Measurements from ENCODE around the gene ADPRHL1. TPM values are rescaled to one million over a fixed set of nuclear protein-coding genes. Genes with fewer than 3 reads are reported as not detected.
"Not testable (repeated sequence)": the region's sequence is repeated elsewhere in the genome, so short reads cannot be mapped to it uniquely, and the experiment has no call there.

Gene ADPRHL1
- total RNA-seq, 1 experiment from 2014 or later: 1.5 TPM

DNA sequence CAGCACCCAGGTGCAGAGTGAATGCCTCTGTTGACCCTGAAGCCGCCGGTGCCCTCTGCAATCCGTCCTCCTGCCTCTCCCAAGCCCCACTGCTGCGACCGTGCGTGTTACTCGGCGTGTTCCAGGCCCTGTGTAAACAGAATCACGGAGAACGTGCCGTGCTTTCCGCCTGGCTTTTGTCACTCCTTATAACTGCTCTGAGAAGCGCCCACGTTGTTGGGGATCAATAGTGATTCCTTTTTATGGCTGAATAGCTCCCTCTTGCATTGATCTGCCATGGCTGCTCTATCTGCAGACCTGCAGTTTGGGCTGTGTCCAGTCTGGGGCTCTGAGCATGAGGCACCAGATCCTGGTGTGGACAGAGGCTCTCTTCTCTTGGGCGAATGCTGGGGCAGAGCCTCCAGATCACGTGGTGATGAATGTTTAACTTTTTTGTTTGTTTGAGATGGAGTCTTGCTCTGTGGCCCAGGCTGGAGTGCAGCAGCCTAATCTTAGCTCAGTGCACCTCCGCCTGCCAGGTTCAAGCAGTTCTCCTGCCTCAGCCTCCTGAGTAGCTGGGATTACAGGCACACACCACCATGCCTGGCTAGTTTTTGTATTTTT is 15.8 kb downstream of the ADPRHL1 start:
- Mint-ChIP-seq H3K4me3 (no peak overlapping the region), H3K9me3 (0 out of 2 replicates have a peak, but pooled peaks cover 2% of the 10 kb centered on the region), H3K27ac (no peak overlapping the region), H3K4me1 (no peaks in the 10 kb centered on the region), H3K27me3 (ENCODE audit: low read depth) (no peaks in the 10 kb centered on the region), H3K36me3 (peaks cover 2% of the 10 kb centered on the region)
- ChIA-PET POLR2A (no interaction called here), CTCF (interaction anchor here (0.8 kb wide), 1 partner anchor 14 kb away, joined by 3 read pairs; no protein-coding TSS in a partner anchor)
- DNase-seq (ENCODE audit: low spot score) (no peak), ATAC-seq (peak; percentile 24; the same call in 1 of the 2 replicates)
- TF ChIP-seq TEAD1 (CRISPR knock-in tag; IDR thresholded peaks at IDR 0.05) (no peak), ZNF416 (CRISPR knock-in tag; IDR thresholded peaks at IDR 0.05) (no peak), ZNF232 (CRISPR knock-in tag; IDR thresholded peaks at IDR 0.05) (no peak), CREB1 (CRISPR knock-in tag; IDR thresholded peaks at IDR 0.05) (no peak), ESRRA (CRISPR knock-in tag; IDR thresholded peaks at IDR 0.05; ENCODE audit: borderline replicate concordance) (no peak), NR3C1 (CRISPR knock-in tag; conservative IDR thresholded peaks at IDR 0.05; ENCODE audit: low read depth) (no peak), ZNF219 (CRISPR knock-in tag; IDR thresholded peaks at IDR 0.05; ENCODE audit: borderline replicate concordance) (no peak), MXD4 (CRISPR knock-in tag; IDR thresholded peaks at IDR 0.05; ENCODE audit: borderline replicate concordance) (no peak), CBFB (CRISPR knock-in tag; IDR thresholded peaks at IDR 0.05; ENCODE audit: low read depth) (no peak), GABPB1 (CRISPR knock-in tag; IDR thresholded peaks at IDR 0.05) (no peak), GTF2I (CRISPR knock-in tag; conservative IDR thresholded peaks at IDR 0.05) (no peak), JAZF1 (CRISPR knock-in tag; IDR thresholded peaks at IDR 0.05) (no peak), TCF7 (CRISPR knock-in tag; IDR thresholded peaks at IDR 0.05; ENCODE audit: low read depth) (no peak)
- TF ChIP-seq, protein P1, sequence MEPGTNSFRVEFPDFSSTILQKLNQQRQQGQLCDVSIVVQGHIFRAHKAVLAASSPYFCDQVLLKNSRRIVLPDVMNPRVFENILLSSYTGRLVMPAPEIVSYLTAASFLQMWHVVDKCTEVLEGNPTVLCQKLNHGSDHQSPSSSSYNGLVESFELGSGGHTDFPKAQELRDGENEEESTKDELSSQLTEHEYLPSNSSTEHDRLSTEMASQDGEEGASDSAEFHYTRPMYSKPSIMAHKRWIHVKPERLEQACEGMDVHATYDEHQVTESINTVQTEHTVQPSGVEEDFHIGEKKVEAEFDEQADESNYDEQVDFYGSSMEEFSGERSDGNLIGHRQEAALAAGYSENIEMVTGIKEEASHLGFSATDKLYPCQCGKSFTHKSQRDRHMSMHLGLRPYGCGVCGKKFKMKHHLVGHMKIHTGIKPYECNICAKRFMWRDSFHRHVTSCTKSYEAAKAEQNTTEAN (CRISPR knock-in tag; IDR thresholded peaks at IDR 0.05): no peak
- TF ChIP-seq, protein P2, sequence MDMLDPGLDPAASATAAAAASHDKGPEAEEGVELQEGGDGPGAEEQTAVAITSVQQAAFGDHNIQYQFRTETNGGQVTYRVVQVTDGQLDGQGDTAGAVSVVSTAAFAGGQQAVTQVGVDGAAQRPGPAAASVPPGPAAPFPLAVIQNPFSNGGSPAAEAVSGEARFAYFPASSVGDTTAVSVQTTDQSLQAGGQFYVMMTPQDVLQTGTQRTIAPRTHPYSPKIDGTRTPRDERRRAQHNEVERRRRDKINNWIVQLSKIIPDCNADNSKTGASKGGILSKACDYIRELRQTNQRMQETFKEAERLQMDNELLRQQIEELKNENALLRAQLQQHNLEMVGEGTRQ (CRISPR knock-in tag; IDR thresholded peaks at IDR 0.05): no peak
- TF ChIP-seq, protein P3, sequence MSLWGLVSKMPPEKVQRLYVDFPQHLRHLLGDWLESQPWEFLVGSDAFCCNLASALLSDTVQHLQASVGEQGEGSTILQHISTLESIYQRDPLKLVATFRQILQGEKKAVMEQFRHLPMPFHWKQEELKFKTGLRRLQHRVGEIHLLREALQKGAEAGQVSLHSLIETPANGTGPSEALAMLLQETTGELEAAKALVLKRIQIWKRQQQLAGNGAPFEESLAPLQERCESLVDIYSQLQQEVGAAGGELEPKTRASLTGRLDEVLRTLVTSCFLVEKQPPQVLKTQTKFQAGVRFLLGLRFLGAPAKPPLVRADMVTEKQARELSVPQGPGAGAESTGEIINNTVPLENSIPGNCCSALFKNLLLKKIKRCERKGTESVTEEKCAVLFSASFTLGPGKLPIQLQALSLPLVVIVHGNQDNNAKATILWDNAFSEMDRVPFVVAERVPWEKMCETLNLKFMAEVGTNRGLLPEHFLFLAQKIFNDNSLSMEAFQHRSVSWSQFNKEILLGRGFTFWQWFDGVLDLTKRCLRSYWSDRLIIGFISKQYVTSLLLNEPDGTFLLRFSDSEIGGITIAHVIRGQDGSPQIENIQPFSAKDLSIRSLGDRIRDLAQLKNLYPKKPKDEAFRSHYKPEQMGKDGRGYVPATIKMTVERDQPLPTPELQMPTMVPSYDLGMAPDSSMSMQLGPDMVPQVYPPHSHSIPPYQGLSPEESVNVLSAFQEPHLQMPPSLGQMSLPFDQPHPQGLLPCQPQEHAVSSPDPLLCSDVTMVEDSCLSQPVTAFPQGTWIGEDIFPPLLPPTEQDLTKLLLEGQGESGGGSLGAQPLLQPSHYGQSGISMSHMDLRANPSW (CRISPR knock-in tag; conservative IDR thresholded peaks at IDR 0.05; ENCODE audit: low read depth): no peak
- TF ChIP-seq, protein P4, sequence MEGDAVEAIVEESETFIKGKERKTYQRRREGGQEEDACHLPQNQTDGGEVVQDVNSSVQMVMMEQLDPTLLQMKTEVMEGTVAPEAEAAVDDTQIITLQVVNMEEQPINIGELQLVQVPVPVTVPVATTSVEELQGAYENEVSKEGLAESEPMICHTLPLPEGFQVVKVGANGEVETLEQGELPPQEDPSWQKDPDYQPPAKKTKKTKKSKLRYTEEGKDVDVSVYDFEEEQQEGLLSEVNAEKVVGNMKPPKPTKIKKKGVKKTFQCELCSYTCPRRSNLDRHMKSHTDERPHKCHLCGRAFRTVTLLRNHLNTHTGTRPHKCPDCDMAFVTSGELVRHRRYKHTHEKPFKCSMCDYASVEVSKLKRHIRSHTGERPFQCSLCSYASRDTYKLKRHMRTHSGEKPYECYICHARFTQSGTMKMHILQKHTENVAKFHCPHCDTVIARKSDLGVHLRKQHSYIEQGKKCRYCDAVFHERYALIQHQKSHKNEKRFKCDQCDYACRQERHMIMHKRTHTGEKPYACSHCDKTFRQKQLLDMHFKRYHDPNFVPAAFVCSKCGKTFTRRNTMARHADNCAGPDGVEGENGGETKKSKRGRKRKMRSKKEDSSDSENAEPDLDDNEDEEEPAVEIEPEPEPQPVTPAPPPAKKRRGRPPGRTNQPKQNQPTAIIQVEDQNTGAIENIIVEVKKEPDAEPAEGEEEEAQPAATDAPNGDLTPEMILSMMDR (IDR thresholded peaks at IDR 0.05): no peak
- TF ChIP-seq, protein P5, sequence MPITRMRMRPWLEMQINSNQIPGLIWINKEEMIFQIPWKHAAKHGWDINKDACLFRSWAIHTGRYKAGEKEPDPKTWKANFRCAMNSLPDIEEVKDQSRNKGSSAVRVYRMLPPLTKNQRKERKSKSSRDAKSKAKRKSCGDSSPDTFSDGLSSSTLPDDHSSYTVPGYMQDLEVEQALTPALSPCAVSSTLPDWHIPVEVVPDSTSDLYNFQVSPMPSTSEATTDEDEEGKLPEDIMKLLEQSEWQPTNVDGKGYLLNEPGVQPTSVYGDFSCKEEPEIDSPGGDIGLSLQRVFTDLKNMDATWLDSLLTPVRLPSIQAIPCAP (CRISPR knock-in tag; IDR thresholded peaks at IDR 0.05): no peak
- TF ChIP-seq, protein P6, sequence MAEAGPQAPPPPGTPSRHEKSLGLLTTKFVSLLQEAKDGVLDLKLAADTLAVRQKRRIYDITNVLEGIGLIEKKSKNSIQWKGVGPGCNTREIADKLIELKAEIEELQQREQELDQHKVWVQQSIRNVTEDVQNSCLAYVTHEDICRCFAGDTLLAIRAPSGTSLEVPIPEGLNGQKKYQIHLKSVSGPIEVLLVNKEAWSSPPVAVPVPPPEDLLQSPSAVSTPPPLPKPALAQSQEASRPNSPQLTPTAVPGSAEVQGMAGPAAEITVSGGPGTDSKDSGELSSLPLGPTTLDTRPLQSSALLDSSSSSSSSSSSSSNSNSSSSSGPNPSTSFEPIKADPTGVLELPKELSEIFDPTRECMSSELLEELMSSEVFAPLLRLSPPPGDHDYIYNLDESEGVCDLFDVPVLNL (CRISPR knock-in tag; IDR thresholded peaks at IDR 0.05; ENCODE audit: borderline replicate concordance, low read depth): no peak

DNA sequence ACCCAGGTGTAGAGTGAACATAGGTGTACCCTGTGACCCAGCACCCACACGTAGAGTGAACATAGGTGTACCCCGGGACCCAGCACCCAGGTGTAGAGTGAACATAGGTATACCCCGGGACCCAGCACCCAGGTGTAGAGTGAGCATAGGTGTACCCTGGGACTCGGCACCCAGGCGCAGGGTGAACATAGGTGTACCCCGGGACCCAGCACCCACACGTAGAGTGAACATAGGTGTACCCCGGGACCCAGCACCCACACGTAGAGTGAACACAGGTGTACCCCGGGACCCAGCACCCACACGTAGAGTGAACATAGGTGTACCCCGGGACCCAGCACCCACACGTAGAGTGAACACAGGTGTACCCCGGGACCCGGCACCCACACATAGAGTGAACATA is 16.4 kb downstream of the ADPRHL1 start:
- POLR2A ChIA-PET; H3K36me3 Mint-ChIP-seq; H3K4me3 Mint-ChIP-seq; H3K9me3 Mint-ChIP-seq; H3K27ac Mint-ChIP-seq; H3K4me1 Mint-ChIP-seq; DNase-seq (ENCODE audit: low spot score); ATAC-seq; CTCF ChIA-PET; H3K27me3 Mint-ChIP-seq (ENCODE audit: low read depth): not testable (repeated sequence)

DNA sequence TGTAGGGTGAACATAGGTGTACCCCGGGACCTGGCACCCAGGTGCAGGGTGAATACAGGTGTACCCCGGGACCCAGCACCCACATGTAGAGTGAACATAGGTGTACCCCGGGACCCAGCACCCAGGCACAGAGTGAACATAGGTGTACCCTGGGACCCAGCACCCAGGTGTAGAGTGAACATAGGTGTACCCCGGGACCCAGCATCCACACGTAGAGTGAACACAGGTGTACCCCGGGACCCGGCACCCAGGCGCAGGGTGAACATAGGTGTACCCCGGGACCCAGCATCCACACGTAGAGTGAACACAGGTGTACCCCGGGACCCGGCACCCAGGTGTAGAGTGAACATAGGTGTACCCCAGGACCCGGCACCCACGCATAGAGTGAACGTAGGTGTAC is 17.4 kb downstream of the ADPRHL1 start:
- H3K36me3 Mint-ChIP-seq; H3K4me1 Mint-ChIP-seq; H3K4me3 Mint-ChIP-seq; DNase-seq (ENCODE audit: low spot score); H3K27me3 Mint-ChIP-seq (ENCODE audit: low read depth); H3K27ac Mint-ChIP-seq; ATAC-seq; H3K9me3 Mint-ChIP-seq; POLR2A ChIA-PET; CTCF ChIA-PET: not testable (repeated sequence)
